ENCODE measurements around the gene PLXND1. TPM values are rescaled to one million over a fixed set of nuclear protein-coding genes. Genes with fewer than 3 reads are reported as not detected.

PLXND1 gene
- total RNA-seq, 1 experiment from 2014 or later = 47.3 TPM

DNA sequence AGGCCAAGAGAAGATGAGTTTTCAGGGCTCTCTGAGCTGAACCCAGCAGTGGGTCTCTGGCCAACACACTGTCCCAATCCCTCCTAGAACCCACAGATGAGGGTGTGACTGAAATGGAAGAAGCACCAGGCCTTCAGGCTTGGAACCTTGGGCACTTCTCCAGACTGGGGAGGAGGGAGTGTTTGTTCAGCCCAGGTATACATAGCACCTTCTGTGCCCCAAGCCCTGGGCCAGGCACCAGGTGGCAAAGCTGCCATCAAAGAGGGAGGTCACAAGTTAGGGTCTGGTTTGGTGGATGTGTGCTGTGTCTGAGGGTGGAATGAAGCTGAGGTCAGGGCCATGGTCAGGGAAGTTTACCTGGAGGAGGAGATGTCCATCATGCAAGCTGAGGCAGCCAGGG lies 93.9 kb downstream of the PLXND1 start (continued):
- TF ChIP-seq EZH2phosphoT487 (IDR thresholded peaks at IDR 0.05; ENCODE audit: borderline replicate concordance) (no peak), EGR1 (IDR thresholded peaks at IDR 0.05; ENCODE audit: low read depth) (no peak), POLR2A (IDR thresholded peaks at IDR 0.05; ENCODE audit: borderline replicate concordance, extremely low read depth, insufficient read depth, insufficient read length) (no peak), CBX3 (IDR thresholded peaks at IDR 0.05; ENCODE audit: low read depth) (no peak), ZNF274 (IDR thresholded peaks at IDR 0.05; ENCODE audit: low read depth, low read length) (no peak)
- TF ChIP-seq, protein P1, sequence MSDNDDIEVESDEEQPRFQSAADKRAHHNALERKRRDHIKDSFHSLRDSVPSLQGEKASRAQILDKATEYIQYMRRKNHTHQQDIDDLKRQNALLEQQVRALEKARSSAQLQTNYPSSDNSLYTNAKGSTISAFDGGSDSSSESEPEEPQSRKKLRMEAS (IDR thresholded peaks at IDR 0.05) = no peak

- Histone ChIP-seq H3K4me2 (ENCODE audit: low read length) (no peak overlapping the region), H3K9me3 (ENCODE audit: control insufficient read depth in 1 of 2, insufficient read depth in 1 of 2, low read depth in 1 of 2, low read length in 2 of 2) (no peaks in the 10 kb centered on the region), H3K36me3 (ENCODE audit: control insufficient read depth in 1 of 2, insufficient read depth in 2 of 2, low read length in 2 of 2) (no peaks in the 10 kb centered on the region), H4K20me1 (ENCODE audit: insufficient read depth) (no peaks in the 10 kb centered on the region), H3K27ac (ENCODE audit: low read depth, low read length) (no peak overlapping the region), H3K79me2 (ENCODE audit: insufficient read depth, low read length) (no peaks in the 10 kb centered on the region), H3K9ac (ENCODE audit: low read length) (no peak overlapping the region), H3K9me2 (ENCODE audit: insufficient read depth) (no peaks in the 10 kb centered on the region), H3K27me3 (ENCODE audit: insufficient read depth, low read length) (no peaks in the 10 kb centered on the region), H2AFZ (ENCODE audit: low read depth, low read length, poor library complexity, severe bottlenecking) (no peak overlapping the region), H3K4me1 (ENCODE audit: control insufficient read depth in 1 of 2, insufficient read depth in 2 of 2, low read length in 2 of 2) (no peaks in the 10 kb centered on the region), H3K4me3 (replicated peaks in 1 of 2; ENCODE audit: low read depth in 1 of 2, low read length in 2 of 2) (no peak overlapping the region)
- intact Hi-C loops (cut with micrococcal nuclease) = no loop called here
- no peak for ATAC-seq
- DNase-seq (ENCODE audit: low read depth, low spot score) = no peak
- TF ChIP-seq, protein P1 (IDR thresholded peaks at IDR 0.05) = no peak
- TF ChIP-seq ZFX (IDR thresholded peaks at IDR 0.05) = no peak
- no peak for TF ChIP-seq EGR1 (IDR thresholded peaks at IDR 0.05; ENCODE audit: low read depth)
- TF ChIP-seq, protein P2, sequence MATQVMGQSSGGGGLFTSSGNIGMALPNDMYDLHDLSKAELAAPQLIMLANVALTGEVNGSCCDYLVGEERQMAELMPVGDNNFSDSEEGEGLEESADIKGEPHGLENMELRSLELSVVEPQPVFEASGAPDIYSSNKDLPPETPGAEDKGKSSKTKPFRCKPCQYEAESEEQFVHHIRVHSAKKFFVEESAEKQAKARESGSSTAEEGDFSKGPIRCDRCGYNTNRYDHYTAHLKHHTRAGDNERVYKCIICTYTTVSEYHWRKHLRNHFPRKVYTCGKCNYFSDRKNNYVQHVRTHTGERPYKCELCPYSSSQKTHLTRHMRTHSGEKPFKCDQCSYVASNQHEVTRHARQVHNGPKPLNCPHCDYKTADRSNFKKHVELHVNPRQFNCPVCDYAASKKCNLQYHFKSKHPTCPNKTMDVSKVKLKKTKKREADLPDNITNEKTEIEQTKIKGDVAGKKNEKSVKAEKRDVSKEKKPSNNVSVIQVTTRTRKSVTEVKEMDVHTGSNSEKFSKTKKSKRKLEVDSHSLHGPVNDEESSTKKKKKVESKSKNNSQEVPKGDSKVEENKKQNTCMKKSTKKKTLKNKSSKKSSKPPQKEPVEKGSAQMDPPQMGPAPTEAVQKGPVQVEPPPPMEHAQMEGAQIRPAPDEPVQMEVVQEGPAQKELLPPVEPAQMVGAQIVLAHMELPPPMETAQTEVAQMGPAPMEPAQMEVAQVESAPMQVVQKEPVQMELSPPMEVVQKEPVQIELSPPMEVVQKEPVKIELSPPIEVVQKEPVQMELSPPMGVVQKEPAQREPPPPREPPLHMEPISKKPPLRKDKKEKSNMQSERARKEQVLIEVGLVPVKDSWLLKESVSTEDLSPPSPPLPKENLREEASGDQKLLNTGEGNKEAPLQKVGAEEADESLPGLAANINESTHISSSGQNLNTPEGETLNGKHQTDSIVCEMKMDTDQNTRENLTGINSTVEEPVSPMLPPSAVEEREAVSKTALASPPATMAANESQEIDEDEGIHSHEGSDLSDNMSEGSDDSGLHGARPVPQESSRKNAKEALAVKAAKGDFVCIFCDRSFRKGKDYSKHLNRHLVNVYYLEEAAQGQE (IDR thresholded peaks at IDR 0.05; ENCODE audit: low read depth) = no peak
- TF ChIP-seq YY1 (IDR thresholded peaks at IDR 0.05; ENCODE audit: extremely low read depth, insufficient replicate concordance, low read depth, low read length) = no peak
- TF ChIP-seq EZH2phosphoT487 (IDR thresholded peaks at IDR 0.05; ENCODE audit: borderline replicate concordance) = no peak
- POLR2A ChIA-PET = no interaction called here
- RAD21 ChIA-PET (ENCODE audit: low non-redundant PET in 1 of 2, low total read pairs in 2 of 2, uncharacterized antibody in 2 of 2, unreplicated experiment in 2 of 2) = no interaction called here
- CTCF ChIA-PET = no interaction called here
- BruUV-seq (replicated peaks) = no TSS peak
These were observed 99.2 kb downstream of the PLXND1 start for GRCh38 chr3:129507181-129507831.

All from HCT116 (cell line).